Smooth muscle cell (in vitro differentiated cells): ENCODE results near the gene EPN3. TPM values are rescaled to one million over a fixed set of nuclear protein-coding genes. Genes with fewer than 3 reads are reported as not detected.
A peak's percentile ranks its signal among the peaks of the same experiment; 100 is the strongest.

Source experiments
- DNase-seq: peaks from one replicate; lab custom pipeline; 2025; ENCODE audit not compliant: unreplicated experiment; lab: John Stamatoyannopoulos, UW
- H2AFZ ChIP-seq: fragments of 200-600 bp; sonication (generic); 2 replicates; pipeline ENCODE4 v1.6.0; 2016; ENCODE audit warnings: antibody characterized with exemption, low read depth, mild to moderate bottlenecking
- H3F3A ChIP-seq: fragments of 200-600 bp; sonication (generic); 2 replicates; pipeline ENCODE4 v1.6.0; 2017; ENCODE audit warnings: antibody characterized with exemption, low read depth
- H3K27ac ChIP-seq: fragments of 200-600 bp; sonication (generic); 2 replicates; pipeline ENCODE4 v1.5.1; 2016; ENCODE audit warnings: low read depth, mild to moderate bottlenecking
- H3K27me3 ChIP-seq: fragments of 200-600 bp; sonication (generic); 2 replicates; pipeline ENCODE4 v1.6.1; 2016; ENCODE audit warnings: low read depth, mild to moderate bottlenecking
- H3K36me3 ChIP-seq: fragments of 200-600 bp; sonication (generic); 2 replicates; pipeline ENCODE4 v1.5.1; 2016; ENCODE audit warnings: low read depth
- H3K4me1 ChIP-seq: fragments of 200-600 bp; sonication (generic); 2 replicates; pipeline ENCODE4 v1.5.1; 2016; ENCODE audit warnings: low read depth
- H3K4me2 ChIP-seq: fragments of 200-600 bp; sonication (generic); 2 replicates; pipeline ENCODE4 v1.6.0; 2016; ENCODE audit warnings: mild to moderate bottlenecking
- H3K4me3 ChIP-seq: fragments of 200-600 bp; sonication (generic); 2 replicates; pipeline ENCODE4 v1.5.1; 2016; ENCODE audit warnings: mild to moderate bottlenecking
- H3K79me2 ChIP-seq: fragments of 200-600 bp; sonication (generic); 2 replicates; pipeline ENCODE4 v1.6.0; 2016; ENCODE audit warnings: low read depth, mild to moderate bottlenecking
- H3K9ac ChIP-seq: fragments of 200-600 bp; sonication (generic); 2 replicates; pipeline ENCODE4 v1.6.0; 2016; ENCODE audit warnings: low read depth
- H3K9me3 ChIP-seq: fragments of 200-600 bp; sonication (generic); replicated peaks from 2 replicates; pipeline ENCODE4 v1.5.1; 2016; ENCODE audit warnings: low read depth
- H4K20me1 ChIP-seq: fragments of 200-600 bp; sonication (generic); 2 replicates; pipeline ENCODE4 v1.6.0; 2016; ENCODE audit warnings: low read depth
- WGBS: methylation state at CpG from one replicate; pipeline ENCODE4 v1.1.7; 2016; ENCODE audit warnings: low lambda C conversion rate; 5-methylcytosine and 5-hydroxymethylcytosine counted together
- polyA plus RNA-seq: library from polyadenylated mRNA; unstranded; fragments of >200 nt; fragmentation: Nextera tagmentation; extraction: Ambion mirVana; gene quantifications from 2 replicates; pipeline ENCODE4 v1.2.1, GENCODE V29; 2016
- total RNA-seq: library from RNA; depleted of rRNA; stranded (reverse); fragments of >200 nt; gene quantifications from 2 replicates; pipeline ENCODE4 v1.2.3, GENCODE V29; 2014
- TF ChIP-seq, protein P1 (sequence below): fragments of 200-600 bp; sonication (generic); IDR thresholded peaks from 2 replicates; pipeline ENCODE4 v1.5.1; 2017; ENCODE audit warnings: borderline replicate concordance, mild to moderate bottlenecking, antibody characterized with exemption; ENCODE audit not compliant: insufficient read depth, poor library complexity, severe bottlenecking

The EPN3 gene
- total and polyA plus RNA-seq, 2 experiments from 2014 or later: 3.9 to 5.1 TPM

DNA sequence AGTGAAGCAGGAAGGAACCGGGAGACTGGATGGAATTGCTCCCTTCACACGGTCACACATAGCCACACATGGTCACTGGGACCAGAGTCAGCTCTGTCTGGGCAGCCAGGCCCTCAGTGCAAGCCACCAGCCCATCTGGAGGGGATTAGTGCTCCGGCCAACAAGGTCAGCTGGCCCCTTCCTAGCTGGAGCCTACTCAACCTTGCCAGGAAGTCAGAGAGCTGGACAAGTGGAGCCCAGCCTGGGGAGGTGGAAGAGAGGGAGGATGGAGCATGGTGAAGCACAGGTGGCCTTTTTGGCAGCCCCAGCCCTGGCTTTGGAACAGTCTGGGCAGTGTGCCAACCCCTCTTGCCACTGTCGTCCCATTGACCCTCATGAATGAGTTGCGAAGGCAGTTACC, 24.3 kb downstream of the EPN3 start:
- H2AFZ ChIP-seq: no peak overlapping the region

DNA sequence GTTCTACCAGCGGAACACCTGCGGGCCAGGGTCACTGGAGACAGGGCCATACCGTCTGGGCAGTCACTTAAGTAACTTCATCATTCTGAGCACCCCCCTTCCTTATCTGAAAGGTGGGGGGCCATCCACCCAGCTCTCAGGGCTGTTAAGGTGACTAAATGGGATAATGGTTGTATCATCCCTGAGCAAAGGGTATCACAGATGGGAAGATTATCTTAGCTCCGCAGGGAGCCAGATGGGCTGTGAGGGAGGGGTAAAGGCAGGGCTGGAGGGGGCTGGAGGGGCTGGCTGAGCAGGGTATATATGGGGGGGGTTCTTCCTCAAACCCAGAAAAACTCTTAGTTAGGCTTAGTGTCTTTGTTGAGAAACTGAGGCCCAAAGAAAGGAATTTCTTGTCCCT, 25.1 kb downstream of the EPN3 start:
- peaks cover 25% of the 10 kb centered on the region for H3K4me1 ChIP-seq
- peaks cover 3% of the 10 kb centered on the region for H3F3A ChIP-seq
- H3K27me3 ChIP-seq: peaks cover 40% of the 10 kb centered on the region
- no peaks in the 10 kb centered on the region for H3K9me3 ChIP-seq
- no peak overlapping the region for H3K27ac ChIP-seq
- H2AFZ ChIP-seq: no peak overlapping the region
- no peaks in the 10 kb centered on the region for H3K36me3 ChIP-seq
- DNase-seq: no peak
- no peak overlapping the region for H3K4me3 ChIP-seq
- WGBS: 86% methylated on average over 4 of the region's 4 CpGs
- TF ChIP-seq, protein P1, sequence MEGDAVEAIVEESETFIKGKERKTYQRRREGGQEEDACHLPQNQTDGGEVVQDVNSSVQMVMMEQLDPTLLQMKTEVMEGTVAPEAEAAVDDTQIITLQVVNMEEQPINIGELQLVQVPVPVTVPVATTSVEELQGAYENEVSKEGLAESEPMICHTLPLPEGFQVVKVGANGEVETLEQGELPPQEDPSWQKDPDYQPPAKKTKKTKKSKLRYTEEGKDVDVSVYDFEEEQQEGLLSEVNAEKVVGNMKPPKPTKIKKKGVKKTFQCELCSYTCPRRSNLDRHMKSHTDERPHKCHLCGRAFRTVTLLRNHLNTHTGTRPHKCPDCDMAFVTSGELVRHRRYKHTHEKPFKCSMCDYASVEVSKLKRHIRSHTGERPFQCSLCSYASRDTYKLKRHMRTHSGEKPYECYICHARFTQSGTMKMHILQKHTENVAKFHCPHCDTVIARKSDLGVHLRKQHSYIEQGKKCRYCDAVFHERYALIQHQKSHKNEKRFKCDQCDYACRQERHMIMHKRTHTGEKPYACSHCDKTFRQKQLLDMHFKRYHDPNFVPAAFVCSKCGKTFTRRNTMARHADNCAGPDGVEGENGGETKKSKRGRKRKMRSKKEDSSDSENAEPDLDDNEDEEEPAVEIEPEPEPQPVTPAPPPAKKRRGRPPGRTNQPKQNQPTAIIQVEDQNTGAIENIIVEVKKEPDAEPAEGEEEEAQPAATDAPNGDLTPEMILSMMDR: no peak
- no peak overlapping the region for H3K9ac ChIP-seq
- H3K79me2 ChIP-seq: no peaks in the 10 kb centered on the region
- H3K4me2 ChIP-seq: no peak overlapping the region
- no peaks in the 10 kb centered on the region for H4K20me1 ChIP-seq

More for the DNA sequence above, 24.3 kb downstream of the EPN3 start:
- no peaks in the 10 kb centered on the region for H3K36me3 ChIP-seq
- TF ChIP-seq, protein P1: no peak
- H4K20me1 ChIP-seq: no peaks in the 10 kb centered on the region
- no peaks in the 10 kb centered on the region for H3K79me2 ChIP-seq
- H3K9me3 ChIP-seq: no peaks in the 10 kb centered on the region
- peaks cover 16% of the 10 kb centered on the region for H3K4me1 ChIP-seq
- H3F3A ChIP-seq: peaks cover 3% of the 10 kb centered on the region
- no peak overlapping the region for H3K9ac ChIP-seq
- no peak overlapping the region for H3K4me2 ChIP-seq
- peaks cover 32% of the 10 kb centered on the region for H3K27me3 ChIP-seq
- no peak overlapping the region for H3K27ac ChIP-seq
- no peak overlapping the region for H3K4me3 ChIP-seq
- no peak for DNase-seq
- 70% methylated on average over 5 of the region's 5 CpGs for WGBS

DNA sequence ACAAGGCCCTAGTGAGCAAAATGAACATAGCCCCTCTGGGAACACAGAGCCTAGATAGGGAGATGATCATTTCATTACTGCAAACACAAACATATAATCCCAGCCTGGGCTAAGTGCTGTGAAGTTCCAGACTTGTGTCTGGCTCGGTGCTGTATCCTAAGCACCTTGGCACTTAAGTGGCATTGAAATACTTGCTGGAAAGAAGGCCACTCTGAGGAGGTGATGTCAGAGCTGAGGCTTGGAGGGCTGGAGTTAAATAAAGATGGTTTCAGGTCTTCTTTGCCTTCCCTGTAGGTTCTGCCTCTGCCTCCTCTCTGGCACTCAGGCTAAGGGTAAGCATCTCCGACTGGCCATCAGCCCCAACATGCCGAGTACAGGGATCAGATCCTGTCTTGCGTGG, 25.6 kb downstream of the EPN3 start:
- no peaks in the 10 kb centered on the region for H3K36me3 ChIP-seq
- WGBS: 71% methylated on average over 4 of the region's 4 CpGs
- H3K4me1 ChIP-seq: peaks cover 28% of the 10 kb centered on the region
- H3K4me3 ChIP-seq: no peak overlapping the region
- H3K4me2 ChIP-seq: no peak overlapping the region
- peaks cover 3% of the 10 kb centered on the region for H3F3A ChIP-seq
- H3K27me3 ChIP-seq: peaks cover 44% of the 10 kb centered on the region
- DNase-seq: no peak
- no peaks in the 10 kb centered on the region for H4K20me1 ChIP-seq
- H3K79me2 ChIP-seq: no peaks in the 10 kb centered on the region
- H3K27ac ChIP-seq: no peak overlapping the region
- H3K9ac ChIP-seq: no peak overlapping the region
- H3K9me3 ChIP-seq: no peaks in the 10 kb centered on the region
- TF ChIP-seq, protein P1: no peak
- no peak overlapping the region for H2AFZ ChIP-seq

DNA sequence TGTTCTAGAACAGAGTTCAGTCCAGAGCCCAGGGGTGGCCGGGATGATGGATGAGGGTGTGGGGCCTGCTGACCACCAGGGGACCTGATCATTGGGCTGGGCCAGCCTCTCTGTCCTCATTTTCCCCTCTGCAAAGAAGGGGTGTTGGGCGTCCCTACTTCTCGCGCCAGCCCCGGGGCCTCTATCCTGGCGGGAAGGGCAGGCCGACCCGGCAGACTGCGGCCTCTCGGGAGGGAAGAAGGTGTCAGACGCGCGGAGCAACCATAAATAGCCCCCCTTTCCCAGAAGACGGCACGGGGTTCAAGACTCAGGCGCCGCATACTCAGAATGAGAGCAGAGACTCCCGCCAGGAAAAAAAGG, 26.0 kb downstream of the EPN3 start:
- H3K36me3 ChIP-seq: no peaks in the 10 kb centered on the region
- DNase-seq: no peak
- H3K27me3 ChIP-seq: peaks cover 49% of the 10 kb centered on the region
- no peak overlapping the region for H3K9ac ChIP-seq
- no peak overlapping the region for H3K27ac ChIP-seq
- no peaks in the 10 kb centered on the region for H4K20me1 ChIP-seq
- 14% methylated on average over 18 of the region's 18 CpGs for WGBS
- peaks cover 3% of the 10 kb centered on the region for H3F3A ChIP-seq
- H3K9me3 ChIP-seq: no peaks in the 10 kb centered on the region
- no peak overlapping the region for H2AFZ ChIP-seq
- no peaks in the 10 kb centered on the region for H3K79me2 ChIP-seq
- TF ChIP-seq, protein P1: no peak
- H3K4me3 ChIP-seq: peak overlapping the region; percentile 53
- peak overlapping the region; percentile 87 for H3K4me2 ChIP-seq
- peaks cover 28% of the 10 kb centered on the region for H3K4me1 ChIP-seq
